Spleen (tissue), 11 donors: ENCODE measurements around the gene NDUFS3. TPM values are rescaled to one million over a fixed set of nuclear protein-coding genes. Genes with fewer than 3 reads are reported as not detected.

Source experiments
- DNase-seq: peaks from one replicate; pipeline ENCODE4 v3.0.0-alpha.2; 2020
- H3K27ac ChIP-seq, 8 donors: fragments of 200-600 bp; sonication (generic) in 7 of 8; 1 replicate in 4 of 8; 2 replicates in 4 of 8; pipeline versions ENCODE4 v1.5.0 to v1.8.0; 2016 to 2021; ENCODE audit warnings: inconsistent platforms in 4 of 8, mild to moderate bottlenecking in 4 of 8, moderate library complexity in 1 of 8
- H3K27me3 ChIP-seq, 7 donors: fragments of 200-600 bp; sonication (generic) in 6 of 7; replicated peaks in 1 of 7; 1 replicate in 4 of 7; 2 replicates in 3 of 7; pipeline versions ENCODE4 v1.5.0 to v1.8.0; 2016 to 2021; ENCODE audit warnings: inconsistent platforms in 3 of 7, mild to moderate bottlenecking in 1 of 7
- H3K36me3 ChIP-seq, 6 donors: fragments of 200-600 bp; sonication (generic) in 5 of 6; 1 replicate in 4 of 6; 2 replicates in 2 of 6; pipeline versions ENCODE4 v1.5.0 to v1.8.0; 2016 to 2021; ENCODE audit warnings: inconsistent platforms in 2 of 6
- H3K4me1 ChIP-seq, 6 donors: fragments of 200-600 bp; sonication (generic) in 5 of 6; 1 replicate in 3 of 6; 2 replicates in 3 of 6; pipeline versions ENCODE4 v1.5.0 to v1.8.0; 2016 to 2021; ENCODE audit warnings: inconsistent platforms in 3 of 6
- H3K4me3 ChIP-seq, 8 donors: fragments of 200-600 bp; sonication (generic) in 7 of 8; 1 replicate in 4 of 8; 2 replicates in 4 of 8; pipeline versions ENCODE4 v1.5.0 to v1.8.0; 2016 to 2021; ENCODE audit warnings: inconsistent platforms in 4 of 8, mild to moderate bottlenecking in 4 of 8, moderate library complexity in 2 of 8
- H3K9me3 ChIP-seq, 8 donors: fragments of 200-600 bp; sonication (generic) in 7 of 8; 1 replicate in 4 of 8; 2 replicates in 4 of 8; pipeline versions ENCODE4 v1.5.0 to v1.8.0; 2016 to 2021; ENCODE audit warnings: inconsistent platforms in 4 of 8
- CTCF ChIP-seq, 11 experiments: fragments of 200-600 bp in 7 of 11; fragments of 450-650 bp in 4 of 11; sonication (generic) in 4 of 11; IDR thresholded peaks in 8 of 11; conservative IDR thresholded peaks in 3 of 11; 1 replicate in 7 of 11; 2 replicates in 4 of 11; pipeline versions ENCODE4 v1.4.0 to v1.8.0; 2016 to 2021; ENCODE audit warnings: antibody characterized with exemption in 11 of 11, inconsistent platforms in 4 of 11, mild to moderate bottlenecking in 1 of 11
- POLR2A ChIP-seq, 3 donors: fragments of 450-650 bp; IDR thresholded peaks; one replicate each; pipeline ENCODE4 v1.5.1; 2017; ENCODE audit warnings: antibody characterized with exemption in 3 of 3, mild to moderate bottlenecking in 1 of 3
- POLR2AphosphoS5 ChIP-seq, 3 donors: sonication (generic); formaldehyde crosslinking; IDR thresholded peaks; one replicate each; pipeline ENCODE4 v1.5.1; 2017; ENCODE audit warnings: antibody characterized with exemption in 3 of 3
- WGBS, 5 donors: extraction: QIAGEN DNeasy Blood & Tissue Kit in 3 of 5; methylation state at CpG; one replicate each; pipeline versions ENCODE4 v1.1.5 to v1.1.7; 2013 to 2018; 5-methylcytosine and 5-hydroxymethylcytosine counted together
- intact Hi-C: fragments of 100-400 bp; cut with DNase I; formaldehyde crosslinking; loops from one replicate; pipeline ENCODE4 v1.15.0; 2023; ENCODE audit warnings: low total_unique reads
- polyA plus RNA-seq, 3 donors: library from polyadenylated mRNA; stranded (reverse); fragments of 200-250 nt; gene quantifications; one replicate each; pipeline ENCODE4 v1.2.1, GENCODE V29; 2013
- small RNA-seq, 4 donors: library from RNA; depleted of rRNA; stranded (forward); fragments of <200 nt; gene quantifications; one replicate each; pipeline ENCODE3, GENCODE V24; 2016
- total RNA-seq, 7 donors: library from RNA; depleted of rRNA in 3 of 7; stranded (reverse); fragments of >200 nt in 3 of 7; fragmentation: NEBNext Ultra II Directional in 4 of 7; extraction: Animal tissue kit (Norgen Biotek cat#: 25700) in 4 of 7; gene quantifications; one replicate each; pipeline versions ENCODE4 v1.1.0 to v1.2.1, GENCODE V29; 2016 to 2021
- donor health status: healthy with polysubstance abuse.
- donor health status: DM: no; HTN: no; CAD: no; lungs with moderate emphysema.
- donor health status: DM: no; HTN: no; CAD: no.
- donor health status: Bipolar disorder and iron deficiency.
- donor health status: healthy.
- donor health status: DM: no; HTN: no; CAD: no.
- donor health status: DM: yes; HTN: yes; CAD: no.

The NDUFS3 gene
- total and polyA plus RNA-seq, 10 donors = 53.1 to 141 (median 69.6) TPM

DNA sequence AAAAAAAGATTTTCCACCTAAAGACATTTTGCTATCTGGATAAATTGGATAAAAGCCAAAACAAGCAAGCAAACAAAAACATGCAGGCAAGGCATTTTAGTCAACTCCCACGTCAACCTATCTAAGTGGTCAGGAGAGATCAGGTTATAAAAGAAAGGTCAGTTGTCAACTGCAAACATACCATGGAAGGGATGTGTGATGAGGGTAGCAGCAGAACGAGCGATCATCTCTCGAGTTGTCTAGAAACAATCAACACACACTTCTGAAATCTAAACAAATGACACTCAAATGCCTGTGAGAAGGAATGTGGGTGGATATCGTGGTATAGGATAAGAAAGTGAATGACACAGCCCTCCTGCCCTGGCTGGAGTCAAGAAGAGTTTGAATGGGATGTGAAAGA is 52.6 kb downstream of the NDUFS3 start:
- Histone ChIP-seq H3K4me3 (no peak overlapping the region), H3K27ac (no peak overlapping the region), H3K27me3 (no peaks in the 10 kb centered on the region), H3K9me3 (no peaks in the 10 kb centered on the region), H3K4me1 (no peaks in the 10 kb centered on the region), H3K36me3 (peaks cover 0 to 100% (median 87%) of the 10 kb centered on the region in 6 donors)
- no peak for DNase-seq
- WGBS, 5 donors = 82 to 89% (median 88%) methylated on average over 5 of the region's 5 CpGs
- TF ChIP-seq POLR2A (IDR thresholded peaks at IDR 0.05) = no peak
- no peak for TF ChIP-seq POLR2AphosphoS5 (IDR thresholded peaks at IDR 0.05)
- no peak for TF ChIP-seq CTCF (IDR thresholded peaks at IDR 0.05 in 8 of 11, conservative IDR thresholded peaks at IDR 0.05 in 3 of 11)
- intact Hi-C loops = no loop called here

Small RNA genes lying within 50 kb of the gene (small RNA-seq; reads per million reads assigned to genes)
- gene RN7SL652P (0 reads per million in 4 donors), gene RNU5E-10P (0 reads per million in 4 donors)

Other genes with a start within 250 kb of the NDUFS3 start
- 1 to 10 TPM in 5 of 7 donors, under 1 TPM in 2; 0.91 to 4.7 (median 1.5) TPM for gene MYBPC3, start 226.4 kb upstream of the NDUFS3 start, total RNA-seq
- 1 to 10 TPM in 2 of 3 donors, under 1 TPM in 1; 0.49 to 2.2 (median 1.4) TPM for gene MYBPC3, start 226.4 kb upstream of the NDUFS3 start, polyA plus RNA-seq
- gene SPI1, start 200.5 kb upstream of the NDUFS3 start, total RNA-seq = 100 to 1,000 TPM in 6 of 7 donors, 10 to 100 TPM in 1; 95.7 to 366 (median 198) TPM
- 100 to 1,000 TPM in 1 of 3 donors, 10 to 100 TPM in 2; 84.2 to 128 (median 91.8) TPM for gene SPI1, start 200.5 kb upstream of the NDUFS3 start, polyA plus RNA-seq
- gene SLC39A13, start 170.5 kb upstream of the NDUFS3 start, total RNA-seq = 10 to 100 TPM; 26.3 to 48.4 (median 43.2) TPM
- gene SLC39A13, start 170.5 kb upstream of the NDUFS3 start, polyA plus RNA-seq = 10 to 100 TPM; 21.7 to 40.2 (median 26.0) TPM
- gene PSMC3, start 152.6 kb upstream of the NDUFS3 start, total RNA-seq = 10 to 100 TPM; 59.7 to 80.8 (median 66.4) TPM
- 100 to 1,000 TPM in 1 of 3 donors, 10 to 100 TPM in 2; 64.3 to 105 (median 90.0) TPM for gene PSMC3, start 152.6 kb upstream of the NDUFS3 start, polyA plus RNA-seq
- gene RAPSN, start 129.9 kb upstream of the NDUFS3 start, total RNA-seq = 1 to 10 TPM in 3 of 7 donors, under 1 TPM in 2, not detected in 2; 0.42 to 1.6 (median 1.2) TPM
- gene RAPSN, start 129.9 kb upstream of the NDUFS3 start, polyA plus RNA-seq = 1 to 10 TPM in 1 of 3 donors, under 1 TPM in 2; 0.53 to 1.5 (median 0.74) TPM
- gene CELF1, start 25.9 kb upstream of the NDUFS3 start, total RNA-seq = 100 to 1,000 TPM; 107 to 171 (median 122) TPM
- gene CELF1, start 25.9 kb upstream of the NDUFS3 start, polyA plus RNA-seq = 10 to 100 TPM; 18.5 to 39.2 (median 30.9) TPM
- 100 to 1,000 TPM in 1 of 7 donors, 10 to 100 TPM in 6; 26.1 to 101 (median 30.6) TPM for gene PTPMT1, start 13.5 kb upstream of the NDUFS3 start, total RNA-seq
- 10 to 100 TPM; 40.9 to 55.2 (median 47.4) TPM for gene PTPMT1, start 13.5 kb upstream of the NDUFS3 start, polyA plus RNA-seq
- 10 to 100 TPM; 14.3 to 22.4 (median 19.4) TPM for gene KBTBD4, start 104 bp upstream of the NDUFS3 start, total RNA-seq
- 10 to 100 TPM in 1 of 3 donors, 1 to 10 TPM in 2; 8.7 to 13.3 (median 9.7) TPM for gene KBTBD4, start 104 bp upstream of the NDUFS3 start, polyA plus RNA-seq
- not detected for gene FAM180B, start 7.6 kb downstream of the NDUFS3 start, total RNA-seq
- gene FAM180B, start 7.6 kb downstream of the NDUFS3 start, polyA plus RNA-seq = under 1 TPM in 2 of 3 donors, not detected in 1; 0.07 to 0.22 TPM
- 1 to 10 TPM in 2 of 7 donors, under 1 TPM in 5; 0.41 to 2.5 (median 0.93) TPM for gene C1QTNF4, start 15.3 kb downstream of the NDUFS3 start, total RNA-seq
- gene C1QTNF4, start 15.3 kb downstream of the NDUFS3 start, polyA plus RNA-seq = 1 to 10 TPM; 1.6 to 1.9 (median 1.8) TPM
- 10 to 100 TPM; 22.0 to 47.1 (median 35.0) TPM for gene MTCH2, start 63.5 kb downstream of the NDUFS3 start, total RNA-seq
- 10 to 100 TPM; 21.5 to 39.3 (median 38.0) TPM for gene MTCH2, start 63.5 kb downstream of the NDUFS3 start, polyA plus RNA-seq
- gene AGBL2, start 136.3 kb downstream of the NDUFS3 start, total RNA-seq = 1 to 10 TPM; 1.1 to 5.1 (median 2.2) TPM
- gene AGBL2, start 136.3 kb downstream of the NDUFS3 start, polyA plus RNA-seq = 1 to 10 TPM; 2.0 to 3.6 (median 2.9) TPM
- 100 to 1,000 TPM; 114 to 217 (median 157) TPM for gene FNBP4, start 188.3 kb downstream of the NDUFS3 start, total RNA-seq
- gene FNBP4, start 188.3 kb downstream of the NDUFS3 start, polyA plus RNA-seq = 10 to 100 TPM; 32.0 to 59.2 (median 51.2) TPM